ENCODE results near the gene ENC1. TPM values are rescaled to one million over a fixed set of nuclear protein-coding genes. Genes with fewer than 3 reads are reported as not detected.

The ENC1 gene
- total RNA-seq, 1 donor from 2014 or later: 6.6 TPM

- H3K36me3 Mint-ChIP-seq (ENCODE audit: low read depth): no peaks in the 10 kb centered on the region
- ATAC-seq (ENCODE audit: low read depth): no peak
- no peak for DNase-seq
- intact Hi-C loops (cut with micrococcal nuclease): loop anchor here (1.0 to 10.0 kb wide), 10 partner anchors 43 to 1147 kb away; partner anchors contain the start of genes ANKRA2, BTF3, GFM2 and HEXB
- ChIA-PET CTCF (interaction anchor here (0.9 to 4.7 kb wide), 7 partner anchors 11 to 743 kb away, joined by 3 to 30 read pairs (median 5); no protein-coding TSS in a partner anchor), POLR2A (interaction anchor here (0.6 to 3.0 kb wide), 3 partner anchors 11 to 101 kb away, joined by 3 to 42 read pairs (median 3); no protein-coding TSS in a partner anchor)
- peak overlapping the region; percentile 24 for H3K27ac Mint-ChIP-seq
- TF ChIP-seq, protein P1, sequence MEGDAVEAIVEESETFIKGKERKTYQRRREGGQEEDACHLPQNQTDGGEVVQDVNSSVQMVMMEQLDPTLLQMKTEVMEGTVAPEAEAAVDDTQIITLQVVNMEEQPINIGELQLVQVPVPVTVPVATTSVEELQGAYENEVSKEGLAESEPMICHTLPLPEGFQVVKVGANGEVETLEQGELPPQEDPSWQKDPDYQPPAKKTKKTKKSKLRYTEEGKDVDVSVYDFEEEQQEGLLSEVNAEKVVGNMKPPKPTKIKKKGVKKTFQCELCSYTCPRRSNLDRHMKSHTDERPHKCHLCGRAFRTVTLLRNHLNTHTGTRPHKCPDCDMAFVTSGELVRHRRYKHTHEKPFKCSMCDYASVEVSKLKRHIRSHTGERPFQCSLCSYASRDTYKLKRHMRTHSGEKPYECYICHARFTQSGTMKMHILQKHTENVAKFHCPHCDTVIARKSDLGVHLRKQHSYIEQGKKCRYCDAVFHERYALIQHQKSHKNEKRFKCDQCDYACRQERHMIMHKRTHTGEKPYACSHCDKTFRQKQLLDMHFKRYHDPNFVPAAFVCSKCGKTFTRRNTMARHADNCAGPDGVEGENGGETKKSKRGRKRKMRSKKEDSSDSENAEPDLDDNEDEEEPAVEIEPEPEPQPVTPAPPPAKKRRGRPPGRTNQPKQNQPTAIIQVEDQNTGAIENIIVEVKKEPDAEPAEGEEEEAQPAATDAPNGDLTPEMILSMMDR (IDR thresholded peaks at IDR 0.05): no peak
- peak overlapping the region; percentile 91 for H3K4me3 Mint-ChIP-seq
- no peaks in the 10 kb centered on the region for H3K9me3 Mint-ChIP-seq
- peaks cover 3% of the 10 kb centered on the region for H3K27me3 Mint-ChIP-seq
- H3K4me1 Mint-ChIP-seq: peaks cover 32% of the 10 kb centered on the region
Observed at GRCh38 chr5:74641735-74642542, 1.4 kb upstream of the ENC1 start.

DNA sequence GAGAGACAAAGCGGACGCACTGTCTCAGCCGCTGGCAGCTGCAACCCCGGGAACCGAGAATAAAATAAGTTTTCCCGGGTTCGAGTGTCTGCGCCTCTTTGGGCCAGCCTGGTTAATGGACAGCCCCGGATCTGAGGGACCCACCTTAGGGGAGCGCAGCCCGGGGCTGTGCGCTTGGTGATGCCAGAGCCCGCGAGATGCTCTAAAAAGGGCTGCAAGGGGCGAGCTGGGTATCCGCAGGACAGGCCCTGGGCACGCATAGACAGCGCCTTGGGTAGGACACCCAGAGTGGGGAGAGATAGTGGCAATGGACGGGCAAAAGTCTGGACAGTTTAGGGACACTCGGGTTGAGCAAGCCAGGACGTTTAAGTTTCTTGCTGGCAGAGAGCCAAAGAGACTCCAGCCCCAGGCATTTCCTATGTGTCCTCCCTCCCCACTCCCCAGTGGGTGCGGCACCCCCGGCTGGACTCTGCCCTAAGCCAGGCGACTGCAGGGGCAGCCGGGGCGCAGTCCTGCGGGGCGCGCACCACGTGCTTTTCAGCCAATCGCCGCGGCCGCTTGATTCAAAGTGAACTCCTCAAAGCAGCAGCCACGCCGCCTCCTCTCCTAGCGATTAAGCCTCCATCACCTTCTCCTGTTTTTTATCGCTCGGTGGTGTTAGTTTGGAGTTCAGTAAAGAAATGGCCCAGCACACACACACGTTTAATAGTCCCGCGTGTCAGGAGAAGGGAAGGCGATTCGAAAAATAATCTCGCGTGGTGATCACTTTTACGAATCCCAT lies 616 bp upstream of the ENC1 start:
- Mint-ChIP-seq H3K27me3 (peaks cover 3% of the 10 kb centered on the region), H3K4me1 (peaks cover 32% of the 10 kb centered on the region), H3K27ac (peak overlapping the region; percentile 65), H3K9me3 (no peaks in the 10 kb centered on the region), H3K4me3 (peak overlapping the region; percentile 91), H3K36me3 (ENCODE audit: low read depth) (no peaks in the 10 kb centered on the region)
- intact Hi-C loops (cut with micrococcal nuclease): loop anchor here (2.0 to 10.0 kb wide), 9 partner anchors 44 to 1146 kb away; partner anchors contain the start of genes ANKRA2, BTF3, GFM2 and HEXB
- TF ChIP-seq, protein P1 (IDR thresholded peaks at IDR 0.05): no peak
- CTCF ChIA-PET: interaction anchor here (0.7 to 4.7 kb wide), 11 partner anchors 9 to 738 kb away, joined by 3 to 30 read pairs (median 4); no protein-coding TSS in a partner anchor
- ATAC-seq (ENCODE audit: low read depth) (peak; percentile 16), DNase-seq (peak; percentile 43)
- POLR2A ChIA-PET: interaction anchor here (0.6 to 3.0 kb wide), 10 partner anchors 10 to 748 kb away, joined by 3 to 42 read pairs (median 3); partner anchors contain the start of genes GFM2 and NSA2

DNA sequence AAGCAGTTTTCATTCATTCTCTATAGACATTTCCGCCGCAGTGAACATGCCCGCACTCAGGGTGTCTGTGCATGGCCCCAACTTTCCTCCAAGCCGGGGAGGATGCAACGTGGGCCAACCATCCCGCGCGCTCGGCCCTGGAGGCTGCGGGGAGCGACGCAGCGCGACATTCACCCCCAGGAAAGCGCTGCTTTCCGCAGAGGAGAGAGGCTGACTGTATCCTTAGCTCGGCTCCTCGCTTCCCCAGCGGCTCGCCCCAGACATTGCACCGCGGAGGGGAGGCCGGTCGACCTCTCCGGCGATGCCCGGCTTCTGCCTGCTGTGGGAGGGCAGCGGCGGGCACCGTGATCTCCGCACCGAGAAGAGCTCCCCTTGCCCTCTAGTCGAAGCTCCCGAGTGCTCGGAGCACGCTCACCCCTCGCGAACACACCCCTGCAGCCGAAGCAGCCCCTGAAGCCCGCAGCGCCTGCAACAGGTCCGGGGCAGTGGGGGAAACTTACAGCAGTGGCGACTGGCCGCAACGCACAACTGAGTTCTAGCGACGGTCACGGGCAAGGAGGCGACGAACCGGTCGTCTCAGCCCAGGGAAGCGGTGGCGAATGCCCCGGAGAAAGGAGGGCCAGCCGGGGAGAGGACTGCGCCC lies 600 bp downstream of the ENC1 start:
- H3K27ac Mint-ChIP-seq: peak overlapping the region; percentile 69

More for the DNA sequence above, 600 bp downstream of the ENC1 start:
- H3K4me1 Mint-ChIP-seq: peaks cover 32% of the 10 kb centered on the region
- peak; percentile 20 for ATAC-seq (ENCODE audit: low read depth)
- no peaks in the 10 kb centered on the region for H3K9me3 Mint-ChIP-seq
- intact Hi-C loops (cut with micrococcal nuclease): loop anchor here (1.0 to 10.0 kb wide), 11 partner anchors 9 to 1205 kb away; partner anchors contain the start of genes ANKRA2, BTF3, GFM2 and HEXB
- CTCF ChIA-PET: interaction anchor here (0.7 to 4.7 kb wide), 7 partner anchors 8 to 737 kb away, joined by 3 to 30 read pairs (median 3); no protein-coding TSS in a partner anchor
- H3K36me3 Mint-ChIP-seq (ENCODE audit: low read depth): peaks cover 6% of the 10 kb centered on the region
- POLR2A ChIA-PET: interaction anchor here (0.6 to 3.0 kb wide), 8 partner anchors 9 to 746 kb away, joined by 3 to 42 read pairs (median 5); partner anchors contain the start of genes GFM2 and NSA2
- TF ChIP-seq, protein P1 (IDR thresholded peaks at IDR 0.05): no peak
- peak overlapping the region; percentile 91 for H3K4me3 Mint-ChIP-seq
- DNase-seq: no peak
- peaks cover 3% of the 10 kb centered on the region for H3K27me3 Mint-ChIP-seq

Data from activated B cell treated with CpG ODN at 0.5 μM for 24 hours (primary cell).